ENCODE results near the gene MCM7. TPM values are rescaled to one million over a fixed set of nuclear protein-coding genes. Genes with fewer than 3 reads are reported as not detected.

Gene MCM7
- total RNA-seq, 1 experiment from 2014 or later, result 240 TPM

- H3K4me3 ChIP-seq (ENCODE audit: low read depth, low read length), result peak overlapping the region; percentile 95; the same call in 1 of the 2 replicates
- H3K9me3 ChIP-seq, result no peaks in the 10 kb centered on the region
- no peaks in the 10 kb centered on the region for H3K9me3 Mint-ChIP-seq (ENCODE audit: unreplicated experiment)
- peaks cover 20% of the 10 kb centered on the region for H3K4me1 ChIP-seq
- no peaks in the 10 kb centered on the region for H3K36me3 ChIP-seq (ENCODE audit: control insufficient read depth, insufficient read depth, low read length)
- POLR2A ChIA-PET, result interaction anchor here (0.6 to 1.2 kb wide), 3 partner anchors 27 to 300 kb away, joined by 3 to 8 read pairs (median 4); partner anchors contain the start of genes AP4M1, MCM7, MEPCE and ZCWPW1
- H3K4me3 Mint-ChIP-seq (ENCODE audit: unreplicated experiment), result peak overlapping the region; percentile 99
- no peak for DNase-seq
- CTCF ChIA-PET, result interaction anchor here (0.6 to 1.6 kb wide), 4 partner anchors 19 to 279 kb away, joined by 3 to 6 read pairs (median 4); partner anchors contain the start of gene LAMTOR4
- intact Hi-C loops (cut with micrococcal nuclease; ENCODE audit: unreplicated experiment), result no loop called here
- H3K27me3 Mint-ChIP-seq (ENCODE audit: insufficient read depth, unreplicated experiment), result no peaks in the 10 kb centered on the region
- no peaks in the 10 kb centered on the region for H3K27me3 ChIP-seq (replicated peaks; ENCODE audit: control insufficient read depth, insufficient read depth, low read length)
- no TSS peak for BruUV-seq (replicated peaks)
- TF ChIP-seq, protein P1, sequence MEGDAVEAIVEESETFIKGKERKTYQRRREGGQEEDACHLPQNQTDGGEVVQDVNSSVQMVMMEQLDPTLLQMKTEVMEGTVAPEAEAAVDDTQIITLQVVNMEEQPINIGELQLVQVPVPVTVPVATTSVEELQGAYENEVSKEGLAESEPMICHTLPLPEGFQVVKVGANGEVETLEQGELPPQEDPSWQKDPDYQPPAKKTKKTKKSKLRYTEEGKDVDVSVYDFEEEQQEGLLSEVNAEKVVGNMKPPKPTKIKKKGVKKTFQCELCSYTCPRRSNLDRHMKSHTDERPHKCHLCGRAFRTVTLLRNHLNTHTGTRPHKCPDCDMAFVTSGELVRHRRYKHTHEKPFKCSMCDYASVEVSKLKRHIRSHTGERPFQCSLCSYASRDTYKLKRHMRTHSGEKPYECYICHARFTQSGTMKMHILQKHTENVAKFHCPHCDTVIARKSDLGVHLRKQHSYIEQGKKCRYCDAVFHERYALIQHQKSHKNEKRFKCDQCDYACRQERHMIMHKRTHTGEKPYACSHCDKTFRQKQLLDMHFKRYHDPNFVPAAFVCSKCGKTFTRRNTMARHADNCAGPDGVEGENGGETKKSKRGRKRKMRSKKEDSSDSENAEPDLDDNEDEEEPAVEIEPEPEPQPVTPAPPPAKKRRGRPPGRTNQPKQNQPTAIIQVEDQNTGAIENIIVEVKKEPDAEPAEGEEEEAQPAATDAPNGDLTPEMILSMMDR (IDR thresholded peaks at IDR 0.05; ENCODE audit: insufficient read depth in 1 of 2, low read depth in 1 of 2, low read length in 1 of 2, severe bottlenecking in 1 of 2, unreplicated experiment in 1 of 2), result no peak
- peaks cover 25% of the 10 kb centered on the region for H3K36me3 Mint-ChIP-seq (ENCODE audit: insufficient read depth, unreplicated experiment)
- no peak overlapping the region for H3K27ac Mint-ChIP-seq (ENCODE audit: unreplicated experiment)
- H3K4me1 Mint-ChIP-seq (ENCODE audit: low read depth, unreplicated experiment), result peaks cover 32% of the 10 kb centered on the region
Observed at GRCh38 chr7:100128637-100128963, 27.4 kb upstream of the MCM7 start.

DNA sequence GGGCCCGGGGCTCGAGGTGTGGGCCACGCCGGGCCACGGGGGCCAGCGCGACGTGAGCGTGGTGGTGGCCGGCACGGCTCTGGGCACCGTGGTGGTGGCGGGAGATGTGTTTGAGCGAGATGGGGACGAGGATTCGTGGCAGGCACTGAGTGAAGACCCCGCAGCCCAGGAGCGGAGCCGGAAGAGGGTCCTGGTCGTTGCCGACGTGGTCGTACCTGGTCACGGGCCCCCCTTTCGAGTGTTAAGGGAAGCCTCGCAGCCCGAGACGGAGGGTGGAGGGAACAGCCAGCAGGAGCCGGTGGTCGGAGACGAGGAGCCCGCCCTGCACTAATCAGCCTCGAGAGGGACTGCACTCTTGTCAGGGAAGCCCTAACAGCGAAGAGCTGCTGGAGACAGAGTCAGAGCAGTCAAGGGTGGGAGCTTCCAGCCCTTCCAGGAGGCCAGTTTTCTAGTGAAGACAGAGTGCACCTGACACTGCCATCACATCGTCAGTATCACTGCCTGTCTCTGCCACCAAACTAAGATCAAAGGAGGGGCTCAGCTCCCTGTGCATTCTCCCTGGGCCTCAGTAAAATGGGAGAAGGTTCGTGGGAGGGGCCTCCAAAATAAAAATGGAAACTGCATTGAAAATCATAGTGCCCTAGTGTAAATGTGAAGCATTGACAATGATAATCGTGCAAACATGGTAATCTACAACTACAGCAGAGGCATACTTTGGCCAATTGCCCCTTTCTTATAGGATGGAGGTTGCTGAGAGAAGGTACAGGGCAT lies 26.9 kb upstream of the MCM7 start:
- ChIA-PET POLR2A (interaction anchor here (0.6 to 1.2 kb wide), 3 partner anchors 26 to 301 kb away, joined by 3 to 8 read pairs (median 4); partner anchors contain the start of genes AP4M1, MCM7, MEPCE and ZCWPW1), CTCF (interaction anchor here (0.6 to 1.6 kb wide), 6 partner anchors 14 to 280 kb away, joined by 3 to 6 read pairs (median 3); partner anchors contain the start of gene LAMTOR4)
- intact Hi-C loops (cut with micrococcal nuclease; ENCODE audit: unreplicated experiment), result loop anchor here (1.0 kb wide), 1 partner anchor 9 kb away; the partner anchor contains the start of genes CNPY4 and TAF6
- no peaks in the 10 kb centered on the region for H3K9me3 ChIP-seq
- Mint-ChIP-seq H3K9me3 (ENCODE audit: unreplicated experiment) (no peaks in the 10 kb centered on the region), H3K36me3 (ENCODE audit: insufficient read depth, unreplicated experiment) (peaks cover 25% of the 10 kb centered on the region), H3K4me1 (ENCODE audit: low read depth, unreplicated experiment) (peaks cover 30% of the 10 kb centered on the region), H3K27ac (ENCODE audit: unreplicated experiment) (peak overlapping the region; percentile 19), H3K4me3 (ENCODE audit: unreplicated experiment) (peak overlapping the region; percentile 99), H3K27me3 (ENCODE audit: insufficient read depth, unreplicated experiment) (no peaks in the 10 kb centered on the region)
- TF ChIP-seq, protein P1 (IDR thresholded peaks at IDR 0.05; ENCODE audit: insufficient read depth in 1 of 2, low read depth in 1 of 2, low read length in 1 of 2, severe bottlenecking in 1 of 2, unreplicated experiment in 1 of 2), result no peak
- no peaks in the 10 kb centered on the region for H3K27me3 ChIP-seq (replicated peaks; ENCODE audit: control insufficient read depth, insufficient read depth, low read length)
- H3K36me3 ChIP-seq (ENCODE audit: control insufficient read depth, insufficient read depth, low read length), result no peaks in the 10 kb centered on the region
- peaks cover 20% of the 10 kb centered on the region for H3K4me1 ChIP-seq
- peak overlapping the region; percentile 95 for H3K4me3 ChIP-seq (ENCODE audit: low read depth, low read length)
- DNase-seq, result peak; percentile 53
- TSS peak; percentile 30 for BruUV-seq (replicated peaks)
